Heart right ventricle (tissue), 16 donors: ENCODE results near the gene PKIG. TPM values are rescaled to one million over a fixed set of nuclear protein-coding genes. Genes with fewer than 3 reads are reported as not detected.

Source experiments
- ATAC-seq, 8 donors: fragments of 200-7000 bp; cut with Tn5 transposase; one replicate each; pipeline ENCODE4 v1.9.1; 2020; ENCODE audit warnings: mild to moderate bottlenecking in 8 of 8, moderate library complexity in 8 of 8, moderate number of reproducible peaks in 1 of 8
- DNase-seq, 2 donors: peaks; one replicate each; pipeline ENCODE4 v3.0.0-alpha.2; 2020
- H3K27ac ChIP-seq, 10 donors: fragments of 200-600 bp; sonication (generic) in 2 of 10; one replicate each; pipeline versions ENCODE4 v1.5.0 to v1.8.0; 2020 to 2022; ENCODE audit warnings: mild to moderate bottlenecking in 3 of 10
- H3K27me3 ChIP-seq, 7 donors: fragments of 200-600 bp; one replicate each; pipeline ENCODE4 v1.8.0; 2021 to 2022; ENCODE audit warnings: mild to moderate bottlenecking in 2 of 7
- H3K36me3 ChIP-seq, 9 donors: fragments of 200-600 bp; sonication (generic) in 1 of 9; one replicate each; pipeline versions ENCODE4 v1.5.0 to v1.8.0; 2020 to 2022; ENCODE audit warnings: mild to moderate bottlenecking in 2 of 9
- H3K4me1 ChIP-seq, 9 donors: fragments of 200-600 bp; sonication (generic) in 1 of 9; one replicate each; pipeline versions ENCODE4 v1.5.0 to v1.8.0; 2020 to 2022; ENCODE audit warnings: mild to moderate bottlenecking in 4 of 9
- H3K4me3 ChIP-seq, 10 donors: fragments of 200-600 bp; sonication (generic) in 2 of 10; one replicate each; pipeline versions ENCODE4 v1.5.0 to v1.8.0; 2020 to 2022; ENCODE audit warnings: mild to moderate bottlenecking in 7 of 10, moderate library complexity in 2 of 10
- H3K9me3 ChIP-seq, 11 donors: fragments of 200-600 bp in 10 of 11; sonication (generic) in 2 of 11; one replicate each; pipeline versions ENCODE4 v1.5.0 to v1.8.0; 2013 to 2022; ENCODE audit warnings: mild to moderate bottlenecking in 2 of 11, control low read depth in 1 of 11, moderate library complexity in 1 of 11
- WGBS, 2 donors: extraction: QIAGEN DNeasy Blood & Tissue Kit; methylation state at CpG; one replicate each; pipeline ENCODE4 v1.1.7; 2013; ENCODE audit warnings: inconsistent platforms in 1 of 2; 5-methylcytosine and 5-hydroxymethylcytosine counted together
- intact Hi-C, 10 donors: fragments of 100-400 bp; cut with DNase I; formaldehyde crosslinking; loops; one replicate each; pipeline versions ENCODE4 v1.11.1 to v1.14.2; 2022
- polyA plus RNA-seq, 2 donors: library from polyadenylated mRNA; stranded (reverse); fragments of 200-250 nt; gene quantifications; one replicate each; pipeline ENCODE4 v1.2.3, GENCODE V29; 2013
- total RNA-seq, 10 donors: library from RNA; stranded (reverse); fragmentation: NEBNext Ultra II Directional in 3 of 10; extraction: Animal tissue kit (Norgen Biotek cat#: 25700) in 3 of 10; gene quantifications; one replicate each; pipeline versions ENCODE4 v1.2.1 to v1.2.4, GENCODE V29; 2021 to 2023
- TF ChIP-seq, protein P1 (sequence below), 9 donors: fragments of 200-600 bp; sonication (generic) in 2 of 9; IDR thresholded peaks; one replicate each; pipeline versions ENCODE4 v1.5.0 to v1.8.0; 2021 to 2022; ENCODE audit warnings: antibody characterized with exemption in 9 of 9, mild to moderate bottlenecking in 5 of 9, moderate library complexity in 1 of 9
- donor health status: Arrhythmogenic right ventricular cardiomyopathy.
- donor health status: ischemic (EF 13 %, LVEDD 7.1; RV severe dilation, severe dysfunction).
- donor health status: healthy with polysubstance abuse.
- donor health status: DM: no; HTN: yes; CAD: no.
- donor health status: DM: no; HTN: no; CAD: no.
- donor health status: ischemic (EF 25% LVEDD 6.9; RV normal size, moderate dysfunction).
- donor health status: ischemic (EF 25% LVEDD 5.7; RV mildly dilated, moderate dysfunction).
- donor health status: healthy.
- donor health status: DM: yes; HTN: yes; CAD: no.
- donor health status: Ischemic cardiomyopathy.
- donor health status: ischemic (EF 35%, LVEDD 5.7; RV mildly dilated, moderate dysfunction).
- donor health status: nonischemic (EF 11% LVEDD 7.7; RV severe dilation, severe dysfunction).
- donor health status: DM: yes; HTN: yes; CAD: no.
- donor health status: PGD.
- donor health status: ischemic (EF 29% LVEDD 5.4; RV normal size, mild dysfunction).
- donor health status: nonischemic (EF 23%, LVEDD 6.1; RV moderate dilation, normal function).

Gene PKIG
- total and polyA plus RNA-seq, 12 donors: 155 to 342 (median 210) TPM

DNA sequence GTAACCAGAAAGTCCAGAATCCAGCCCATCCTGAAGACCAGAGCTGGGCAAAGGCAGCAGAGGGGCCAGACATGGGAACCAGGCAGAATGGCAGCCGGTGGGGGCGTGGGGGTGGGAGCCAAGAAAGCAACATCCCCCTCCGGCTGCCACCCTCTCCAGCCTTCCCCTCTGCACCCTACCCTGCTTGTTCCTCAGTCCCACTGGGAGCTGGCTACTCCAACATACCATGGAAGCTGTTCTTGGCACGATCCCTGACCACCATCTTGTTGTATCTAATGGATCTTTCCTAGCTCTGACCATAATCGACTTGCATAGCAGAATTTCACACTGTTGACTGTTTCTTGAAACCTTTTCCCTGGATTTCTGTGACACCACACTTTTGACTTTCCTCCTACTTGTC is 38.9 kb downstream of the PKIG start:
- WGBS, 2 donors: 93 to 94% methylated on average over 5 of the region's 5 CpGs
- H3K27me3 ChIP-seq: no peaks in the 10 kb centered on the region
- H3K4me3 ChIP-seq: no peak overlapping the region
- intact Hi-C loops: no loop called here
- DNase-seq (no peak), ATAC-seq (no peak)
- TF ChIP-seq, protein P1, sequence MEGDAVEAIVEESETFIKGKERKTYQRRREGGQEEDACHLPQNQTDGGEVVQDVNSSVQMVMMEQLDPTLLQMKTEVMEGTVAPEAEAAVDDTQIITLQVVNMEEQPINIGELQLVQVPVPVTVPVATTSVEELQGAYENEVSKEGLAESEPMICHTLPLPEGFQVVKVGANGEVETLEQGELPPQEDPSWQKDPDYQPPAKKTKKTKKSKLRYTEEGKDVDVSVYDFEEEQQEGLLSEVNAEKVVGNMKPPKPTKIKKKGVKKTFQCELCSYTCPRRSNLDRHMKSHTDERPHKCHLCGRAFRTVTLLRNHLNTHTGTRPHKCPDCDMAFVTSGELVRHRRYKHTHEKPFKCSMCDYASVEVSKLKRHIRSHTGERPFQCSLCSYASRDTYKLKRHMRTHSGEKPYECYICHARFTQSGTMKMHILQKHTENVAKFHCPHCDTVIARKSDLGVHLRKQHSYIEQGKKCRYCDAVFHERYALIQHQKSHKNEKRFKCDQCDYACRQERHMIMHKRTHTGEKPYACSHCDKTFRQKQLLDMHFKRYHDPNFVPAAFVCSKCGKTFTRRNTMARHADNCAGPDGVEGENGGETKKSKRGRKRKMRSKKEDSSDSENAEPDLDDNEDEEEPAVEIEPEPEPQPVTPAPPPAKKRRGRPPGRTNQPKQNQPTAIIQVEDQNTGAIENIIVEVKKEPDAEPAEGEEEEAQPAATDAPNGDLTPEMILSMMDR (IDR thresholded peaks at IDR 0.05): no peak
- peaks cover 11 to 35% (median 22%) of the 10 kb centered on the region in 9 donors for H3K4me1 ChIP-seq
- H3K36me3 ChIP-seq: peaks cover 0 to 97% (median 39%) of the 10 kb centered on the region in 9 donors
- H3K9me3 ChIP-seq: peaks cover 0 to 8% (median 0%) of the 10 kb centered on the region in 11 donors
- peak overlapping the region in 2 of 10 donors; percentile 2 to 36 for H3K27ac ChIP-seq

GRCh38 chr20:44621939-44622338 is 39.6 kb downstream of the PKIG start:
- Histone ChIP-seq H3K27me3 (no peaks in the 10 kb centered on the region), H3K4me3 (no peak overlapping the region), H3K36me3 (peaks cover 0 to 97% (median 35%) of the 10 kb centered on the region in 9 donors), H3K4me1 (peaks cover 5 to 29% (median 16%) of the 10 kb centered on the region in 9 donors), H3K27ac (peak overlapping the region in 1 of 10 donors; percentile 36), H3K9me3 (peaks cover 0 to 8% (median 0%) of the 10 kb centered on the region in 11 donors)
- 96% methylated on average over 8 of the region's 8 CpGs for WGBS, 2 donors
- TF ChIP-seq, protein P1 (IDR thresholded peaks at IDR 0.05): no peak
- no peak for DNase-seq
- intact Hi-C loops: no loop called here
- ATAC-seq: no peak

- intact Hi-C loops: no loop called here
- Histone ChIP-seq H3K36me3 (peaks cover 0 to 97% (median 28%) of the 10 kb centered on the region in 9 donors), H3K4me1 (peaks cover 0 to 22% (median 10%) of the 10 kb centered on the region in 9 donors), H3K9me3 (peaks cover 0 to 8% (median 0%) of the 10 kb centered on the region in 11 donors), H3K27me3 (no peaks in the 10 kb centered on the region), H3K27ac (peak overlapping the region in 2 of 10 donors; percentile 26 to 31), H3K4me3 (no peak overlapping the region)
- TF ChIP-seq, protein P1 (IDR thresholded peaks at IDR 0.05): no peak
- WGBS, 2 donors: 85 to 89% methylated on average over 19 of the region's 19 CpGs
- DNase-seq (no peak), ATAC-seq (peak in 2 of 8 donors; percentile 9 to 20)
Measured at GRCh38 chr20:44622501-44623270, 40.3 kb downstream of the PKIG start.

GRCh38 chr20:44624152-44624551 is 41.8 kb downstream of the PKIG start:
- H3K4me1 ChIP-seq: peaks cover 0 to 11% (median 0%) of the 10 kb centered on the region in 9 donors
- TF ChIP-seq, protein P1 (IDR thresholded peaks at IDR 0.05): no peak
- peaks cover 0 to 97% (median 20%) of the 10 kb centered on the region in 9 donors for H3K36me3 ChIP-seq
- no peak overlapping the region for H3K4me3 ChIP-seq
- H3K27me3 ChIP-seq: no peaks in the 10 kb centered on the region
- intact Hi-C loops: no loop called here
- H3K9me3 ChIP-seq: peaks cover 0 to 8% (median 0%) of the 10 kb centered on the region in 11 donors
- 82 to 97% methylated on average over 4 of the region's 4 CpGs for WGBS, 2 donors
- H3K27ac ChIP-seq: no peak overlapping the region
- ATAC-seq (no peak), DNase-seq (no peak)
